Stomach (tissue), 9 donors: Measurements from ENCODE around the gene PEF1. TPM values are rescaled to one million over a fixed set of nuclear protein-coding genes. Genes with fewer than 3 reads are reported as not detected.
A peak's percentile ranks its signal among the peaks of the same experiment; 100 is the strongest.

ENCODE experiments used
- DNase-seq, 2 donors: peaks; one replicate each; pipeline versions ENCODE4 v3.0.0 to v3.0.0-alpha.2; 2013 to 2019
- H3K27ac ChIP-seq, 5 donors: fragments of 200-600 bp in 4 of 5; sonication (generic) in 4 of 5; one replicate each; pipeline ENCODE4 v1.5.1; 2013 to 2019; ENCODE audit warnings: mild to moderate bottlenecking in 1 of 5, moderate library complexity in 1 of 5
- H3K27me3 ChIP-seq, 3 donors: fragments of 200-600 bp; sonication (generic); one replicate each; pipeline ENCODE4 v1.5.1; 2017 to 2019; ENCODE audit warnings: mixed run types in 1 of 3
- H3K36me3 ChIP-seq, 4 donors: fragments of 200-600 bp; sonication (generic); 1 replicate in 3 of 4; 2 replicates in 1 of 4; pipeline ENCODE4 v1.5.1; 2016 to 2019
- H3K4me1 ChIP-seq, 4 donors: fragments of 200-600 bp; sonication (generic); one replicate each; pipeline ENCODE4 v1.5.1; 2016 to 2019
- H3K4me3 ChIP-seq, 4 donors: fragments of 200-600 bp; sonication (generic) in 3 of 4; one replicate each; pipeline ENCODE4 v1.5.1; 2016 to 2019; ENCODE audit warnings: mild to moderate bottlenecking in 1 of 4
- H3K9me3 ChIP-seq, 4 donors: fragments of 200-600 bp; sonication (generic); one replicate each; pipeline ENCODE4 v1.5.1; 2016 to 2019
- EP300 ChIP-seq: sonication (generic); formaldehyde crosslinking; IDR thresholded peaks from one replicate; pipeline ENCODE4 v1.6.1; 2017; ENCODE audit warnings: antibody characterized with exemption
- POLR2A ChIP-seq, 4 donors: fragments of 450-650 bp; IDR thresholded peaks; one replicate each; pipeline ENCODE4 v1.6.1; 2016; ENCODE audit warnings: antibody characterized with exemption in 4 of 4, control low read depth in 2 of 4, mild to moderate bottlenecking in 1 of 4, moderate library complexity in 1 of 4
- POLR2AphosphoS5 ChIP-seq, 3 donors: sonication (generic); formaldehyde crosslinking; IDR thresholded peaks; one replicate each; pipeline ENCODE4 v1.6.1; 2016; ENCODE audit warnings: antibody characterized with exemption in 3 of 3
- WGBS, 5 donors: extraction: QIAGEN DNeasy Blood & Tissue Kit in 3 of 5; methylation state at CpG; one replicate each; pipeline versions ENCODE4 v1.1.5 to v1.1.7; 2013 to 2018; 5-methylcytosine and 5-hydroxymethylcytosine counted together
- intact Hi-C: fragments of 100-400 bp; cut with DNase I; formaldehyde crosslinking; loops from one replicate; pipeline ENCODE4 v1.15.1; 2023; ENCODE audit warnings: low total_unique reads
- polyA plus RNA-seq, 3 donors: library from polyadenylated mRNA; stranded (reverse); fragments of 200-250 nt; gene quantifications; one replicate each; pipeline ENCODE4 v1.2.3, GENCODE V29; 2013
- total RNA-seq, 5 donors: library from RNA; depleted of rRNA; stranded (reverse); fragments of >200 nt; gene quantifications; one replicate each; pipeline versions ENCODE4 v1.1.0 to v1.2.3, GENCODE V29; 2014 to 2016
- TF ChIP-seq, protein P1 (sequence below), 7 experiments: fragments of 450-650 bp in 4 of 7; fragments of 200-600 bp in 3 of 7; sonication (generic) in 3 of 7; IDR thresholded peaks; one replicate each; pipeline ENCODE4 v1.5.1; 2016 to 2019; ENCODE audit warnings: antibody characterized with exemption in 7 of 7, control low read depth in 2 of 7, mild to moderate bottlenecking in 1 of 7
- donor health status: healthy with polysubstance abuse.
- donor health status: Bipolar disorder and iron deficiency.
- donor health status: healthy.

Gene PEF1
- total and polyA plus RNA-seq, 8 donors, result 19.7 to 91.0 (median 66.1) TPM

- no peaks in the 10 kb centered on the region for H3K9me3 ChIP-seq
- H3K27me3 ChIP-seq, result no peaks in the 10 kb centered on the region
- peak overlapping the region; percentile 72 to 88 (median 82) for H3K27ac ChIP-seq
- peaks cover 34 to 86% (median 61%) of the 10 kb centered on the region in 4 donors for H3K4me1 ChIP-seq
- peak; percentile 94 for DNase-seq
- TF ChIP-seq, protein P1, sequence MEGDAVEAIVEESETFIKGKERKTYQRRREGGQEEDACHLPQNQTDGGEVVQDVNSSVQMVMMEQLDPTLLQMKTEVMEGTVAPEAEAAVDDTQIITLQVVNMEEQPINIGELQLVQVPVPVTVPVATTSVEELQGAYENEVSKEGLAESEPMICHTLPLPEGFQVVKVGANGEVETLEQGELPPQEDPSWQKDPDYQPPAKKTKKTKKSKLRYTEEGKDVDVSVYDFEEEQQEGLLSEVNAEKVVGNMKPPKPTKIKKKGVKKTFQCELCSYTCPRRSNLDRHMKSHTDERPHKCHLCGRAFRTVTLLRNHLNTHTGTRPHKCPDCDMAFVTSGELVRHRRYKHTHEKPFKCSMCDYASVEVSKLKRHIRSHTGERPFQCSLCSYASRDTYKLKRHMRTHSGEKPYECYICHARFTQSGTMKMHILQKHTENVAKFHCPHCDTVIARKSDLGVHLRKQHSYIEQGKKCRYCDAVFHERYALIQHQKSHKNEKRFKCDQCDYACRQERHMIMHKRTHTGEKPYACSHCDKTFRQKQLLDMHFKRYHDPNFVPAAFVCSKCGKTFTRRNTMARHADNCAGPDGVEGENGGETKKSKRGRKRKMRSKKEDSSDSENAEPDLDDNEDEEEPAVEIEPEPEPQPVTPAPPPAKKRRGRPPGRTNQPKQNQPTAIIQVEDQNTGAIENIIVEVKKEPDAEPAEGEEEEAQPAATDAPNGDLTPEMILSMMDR (IDR thresholded peaks at IDR 0.05), result peak in 2 of 7 experiments; percentile 13 to 50
- no peak for TF ChIP-seq POLR2A (IDR thresholded peaks at IDR 0.05)
- no peak for TF ChIP-seq EP300
- peak; percentile 25 to 81 (median 75) for TF ChIP-seq POLR2AphosphoS5 (IDR thresholded peaks at IDR 0.05)
- peaks cover 0 to 25% (median 8%) of the 10 kb centered on the region in 4 donors for H3K36me3 ChIP-seq
- intact Hi-C loops, result loop anchor here (5.0 kb wide), 2 partner anchors 37 to 122 kb away; no protein-coding TSS in a partner anchor
- peak overlapping the region; percentile 18 to 29 (median 26) for H3K4me3 ChIP-seq
- WGBS, 5 donors, result 6 to 8% (median 7%) methylated on average over 30 of the region's 30 CpGs
These were observed 25.3 kb upstream of the PEF1 start for GRCh38 chr1:31669786-31670592.

GRCh38 chr1:31669433-31669785 lies 24.7 kb upstream of the PEF1 start:
- intact Hi-C loops, result loop anchor here (5.0 kb wide), 1 partner anchor 123 kb away; no protein-coding TSS in a partner anchor
- Histone ChIP-seq H3K4me1 (peaks cover 34 to 86% (median 58%) of the 10 kb centered on the region in 4 donors), H3K27ac (peak overlapping the region; percentile 72 to 88 (median 82)), H3K27me3 (no peaks in the 10 kb centered on the region), H3K4me3 (peak overlapping the region in 3 of 4 donors; percentile 26 to 29 (median 26)), H3K36me3 (peaks cover 0 to 30% (median 10%) of the 10 kb centered on the region in 4 donors), H3K9me3 (no peaks in the 10 kb centered on the region)
- DNase-seq, result no peak
- WGBS, 5 donors, result 28 to 44% (median 32%) methylated on average over 7 of the region's 7 CpGs
- TF ChIP-seq, protein P1 (IDR thresholded peaks at IDR 0.05), result no peak
- TF ChIP-seq POLR2AphosphoS5 (IDR thresholded peaks at IDR 0.05), result no peak
- no peak for TF ChIP-seq EP300
- TF ChIP-seq POLR2A (IDR thresholded peaks at IDR 0.05), result no peak

GRCh38 chr1:31668303-31668883 lies 23.7 kb upstream of the PEF1 start:
- intact Hi-C loops, result loop anchor here (5.0 kb wide), 1 partner anchor 124 kb away; no protein-coding TSS in a partner anchor
- TF ChIP-seq POLR2A (IDR thresholded peaks at IDR 0.05) (no peak), POLR2AphosphoS5 (IDR thresholded peaks at IDR 0.05) (no peak), EP300 (no peak)
- TF ChIP-seq, protein P1 (IDR thresholded peaks at IDR 0.05), result no peak
- Histone ChIP-seq H3K4me1 (peaks cover 34 to 82% (median 53%) of the 10 kb centered on the region in 4 donors), H3K36me3 (peaks cover 0 to 30% (median 10%) of the 10 kb centered on the region in 4 donors), H3K27ac (peak overlapping the region in 4 of 5 donors; percentile 13 to 88 (median 84)), H3K27me3 (no peaks in the 10 kb centered on the region), H3K9me3 (no peaks in the 10 kb centered on the region), H3K4me3 (no peak overlapping the region)
- no peak for DNase-seq
- WGBS, 5 donors, result 79 to 91% (median 86%) methylated on average over 10 to 11 of the region's 11 CpGs

- Histone ChIP-seq H3K27ac (peak overlapping the region in 4 of 5 donors; percentile 33 to 88 (median 66)), H3K36me3 (peaks cover 0 to 28% (median 12%) of the 10 kb centered on the region in 4 donors), H3K27me3 (no peaks in the 10 kb centered on the region), H3K9me3 (no peaks in the 10 kb centered on the region), H3K4me3 (no peak overlapping the region), H3K4me1 (peaks cover 34 to 71% (median 47%) of the 10 kb centered on the region in 4 donors)
- intact Hi-C loops, result loop anchor here (5.0 kb wide), 1 partner anchor 125 kb away; no protein-coding TSS in a partner anchor
- no peak for TF ChIP-seq POLR2A (IDR thresholded peaks at IDR 0.05)
- TF ChIP-seq EP300, result no peak
- TF ChIP-seq POLR2AphosphoS5 (IDR thresholded peaks at IDR 0.05), result no peak
- TF ChIP-seq, protein P1 (IDR thresholded peaks at IDR 0.05), result no peak
- WGBS, 5 donors, result 82 to 89% (median 86%) methylated on average over 16 to 19 of the region's 19 CpGs
- DNase-seq, result no peak
These were observed 22.5 kb upstream of the PEF1 start for GRCh38 chr1:31667065-31667785.
